Heart right ventricle (tissue), 16 donors: ENCODE measurements around the gene PRKAR1B. TPM values are rescaled to one million over a fixed set of nuclear protein-coding genes. Genes with fewer than 3 reads are reported as not detected.

Source experiments
- ATAC-seq, 8 donors: fragments of 200-7000 bp; cut with Tn5 transposase; one replicate each; pipeline ENCODE4 v1.9.1; 2020; ENCODE audit warnings: mild to moderate bottlenecking in 8 of 8, moderate library complexity in 8 of 8, moderate number of reproducible peaks in 1 of 8
- DNase-seq, 2 donors: peaks; one replicate each; pipeline ENCODE4 v3.0.0-alpha.2; 2020
- H3K27ac ChIP-seq, 10 donors: fragments of 200-600 bp; sonication (generic) in 2 of 10; one replicate each; pipeline versions ENCODE4 v1.5.0 to v1.8.0; 2020 to 2022; ENCODE audit warnings: mild to moderate bottlenecking in 3 of 10
- H3K27me3 ChIP-seq, 7 donors: fragments of 200-600 bp; one replicate each; pipeline ENCODE4 v1.8.0; 2021 to 2022; ENCODE audit warnings: mild to moderate bottlenecking in 2 of 7
- H3K36me3 ChIP-seq, 9 donors: fragments of 200-600 bp; sonication (generic) in 1 of 9; one replicate each; pipeline versions ENCODE4 v1.5.0 to v1.8.0; 2020 to 2022; ENCODE audit warnings: mild to moderate bottlenecking in 2 of 9
- H3K4me1 ChIP-seq, 9 donors: fragments of 200-600 bp; sonication (generic) in 1 of 9; one replicate each; pipeline versions ENCODE4 v1.5.0 to v1.8.0; 2020 to 2022; ENCODE audit warnings: mild to moderate bottlenecking in 4 of 9
- H3K4me3 ChIP-seq, 10 donors: fragments of 200-600 bp; sonication (generic) in 2 of 10; one replicate each; pipeline versions ENCODE4 v1.5.0 to v1.8.0; 2020 to 2022; ENCODE audit warnings: mild to moderate bottlenecking in 7 of 10, moderate library complexity in 2 of 10
- H3K9me3 ChIP-seq, 11 donors: fragments of 200-600 bp in 10 of 11; sonication (generic) in 2 of 11; one replicate each; pipeline versions ENCODE4 v1.5.0 to v1.8.0; 2013 to 2022; ENCODE audit warnings: mild to moderate bottlenecking in 2 of 11, control low read depth in 1 of 11, moderate library complexity in 1 of 11
- WGBS, 2 donors: extraction: QIAGEN DNeasy Blood & Tissue Kit; methylation state at CpG; one replicate each; pipeline ENCODE4 v1.1.7; 2013; ENCODE audit warnings: inconsistent platforms in 1 of 2; 5-methylcytosine and 5-hydroxymethylcytosine counted together
- intact Hi-C, 10 donors: fragments of 100-400 bp; cut with DNase I; formaldehyde crosslinking; loops; one replicate each; pipeline versions ENCODE4 v1.11.1 to v1.14.2; 2022
- polyA plus RNA-seq, 2 donors: library from polyadenylated mRNA; stranded (reverse); fragments of 200-250 nt; gene quantifications; one replicate each; pipeline ENCODE4 v1.2.3, GENCODE V29; 2013
- total RNA-seq, 10 donors: library from RNA; stranded (reverse); fragmentation: NEBNext Ultra II Directional in 3 of 10; extraction: Animal tissue kit (Norgen Biotek cat#: 25700) in 3 of 10; gene quantifications; one replicate each; pipeline versions ENCODE4 v1.2.1 to v1.2.4, GENCODE V29; 2021 to 2023
- TF ChIP-seq, protein P1 (sequence below), 9 donors: fragments of 200-600 bp; sonication (generic) in 2 of 9; IDR thresholded peaks; one replicate each; pipeline versions ENCODE4 v1.5.0 to v1.8.0; 2021 to 2022; ENCODE audit warnings: antibody characterized with exemption in 9 of 9, mild to moderate bottlenecking in 5 of 9, moderate library complexity in 1 of 9
- donor health status: Arrhythmogenic right ventricular cardiomyopathy.
- donor health status: ischemic (EF 13 %, LVEDD 7.1; RV severe dilation, severe dysfunction).
- donor health status: healthy with polysubstance abuse.
- donor health status: DM: no; HTN: yes; CAD: no.
- donor health status: DM: no; HTN: no; CAD: no.
- donor health status: ischemic (EF 25% LVEDD 6.9; RV normal size, moderate dysfunction).
- donor health status: ischemic (EF 25% LVEDD 5.7; RV mildly dilated, moderate dysfunction).
- donor health status: healthy.
- donor health status: DM: yes; HTN: yes; CAD: no.
- donor health status: Ischemic cardiomyopathy.
- donor health status: ischemic (EF 35%, LVEDD 5.7; RV mildly dilated, moderate dysfunction).
- donor health status: nonischemic (EF 11% LVEDD 7.7; RV severe dilation, severe dysfunction).
- donor health status: DM: yes; HTN: yes; CAD: no.
- donor health status: PGD.
- donor health status: ischemic (EF 29% LVEDD 5.4; RV normal size, mild dysfunction).
- donor health status: nonischemic (EF 23%, LVEDD 6.1; RV moderate dilation, normal function).

Gene PRKAR1B
- total and polyA plus RNA-seq, 12 donors = 5.0 to 24.5 (median 20.6) TPM

DNA sequence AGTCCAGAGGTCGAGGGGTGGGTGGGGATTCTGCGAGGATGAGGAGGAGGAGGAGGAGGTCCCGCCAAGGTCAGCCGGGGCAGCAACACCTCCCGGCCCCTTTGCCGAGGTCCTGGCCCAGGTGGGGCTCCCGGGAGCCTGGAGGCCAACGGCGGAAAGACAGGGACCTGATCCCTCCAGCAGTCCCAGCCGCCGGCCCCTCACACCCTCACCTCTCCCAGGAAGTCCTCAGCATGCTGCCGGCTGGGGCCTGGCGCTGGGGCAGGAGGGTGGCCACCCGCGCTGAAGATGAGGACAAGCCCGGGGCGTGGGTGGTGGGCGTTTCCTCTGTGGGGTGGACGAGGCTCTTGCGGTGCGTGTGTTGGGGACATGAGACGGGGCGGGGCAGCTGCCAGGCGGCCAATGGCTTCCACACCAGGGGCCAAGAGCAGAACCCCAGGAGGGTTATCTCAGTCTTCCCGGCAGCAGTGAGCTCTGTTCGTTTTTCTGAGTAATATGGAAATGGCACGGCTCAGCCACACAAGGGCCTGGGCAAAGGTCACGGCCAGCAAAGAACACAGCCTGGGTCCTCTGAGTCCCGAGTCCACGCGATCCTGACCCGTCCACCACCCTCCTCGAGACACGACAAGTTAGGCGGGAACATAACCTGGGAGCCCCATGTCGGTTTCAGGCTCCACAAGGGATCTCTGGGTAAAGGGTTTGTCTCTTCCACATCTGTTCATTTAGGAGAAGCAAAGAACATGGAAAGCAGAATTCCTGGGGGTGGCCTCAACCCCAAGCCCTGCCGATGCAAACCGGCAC lies 124.5 kb downstream of the PRKAR1B start:
- Histone ChIP-seq H3K4me1 (peaks cover 20 to 52% (median 29%) of the 10 kb centered on the region in 9 donors), H3K27ac (peak overlapping the region in 9 of 10 donors; percentile 58 to 94 (median 81)), H3K27me3 (no peaks in the 10 kb centered on the region), H3K4me3 (peak overlapping the region in 3 of 10 donors; percentile 21 to 33 (median 33)), H3K36me3 (peaks cover 0 to 11% (median 0%) of the 10 kb centered on the region in 9 donors), H3K9me3 (no peaks in the 10 kb centered on the region)
- WGBS, 2 donors = 71 to 74% methylated on average over 35 to 38 of the region's 38 CpGs
- intact Hi-C loops = no loop called here
- peak in 2 of 8 donors; percentile 7 to 20 for ATAC-seq
- TF ChIP-seq, protein P1, sequence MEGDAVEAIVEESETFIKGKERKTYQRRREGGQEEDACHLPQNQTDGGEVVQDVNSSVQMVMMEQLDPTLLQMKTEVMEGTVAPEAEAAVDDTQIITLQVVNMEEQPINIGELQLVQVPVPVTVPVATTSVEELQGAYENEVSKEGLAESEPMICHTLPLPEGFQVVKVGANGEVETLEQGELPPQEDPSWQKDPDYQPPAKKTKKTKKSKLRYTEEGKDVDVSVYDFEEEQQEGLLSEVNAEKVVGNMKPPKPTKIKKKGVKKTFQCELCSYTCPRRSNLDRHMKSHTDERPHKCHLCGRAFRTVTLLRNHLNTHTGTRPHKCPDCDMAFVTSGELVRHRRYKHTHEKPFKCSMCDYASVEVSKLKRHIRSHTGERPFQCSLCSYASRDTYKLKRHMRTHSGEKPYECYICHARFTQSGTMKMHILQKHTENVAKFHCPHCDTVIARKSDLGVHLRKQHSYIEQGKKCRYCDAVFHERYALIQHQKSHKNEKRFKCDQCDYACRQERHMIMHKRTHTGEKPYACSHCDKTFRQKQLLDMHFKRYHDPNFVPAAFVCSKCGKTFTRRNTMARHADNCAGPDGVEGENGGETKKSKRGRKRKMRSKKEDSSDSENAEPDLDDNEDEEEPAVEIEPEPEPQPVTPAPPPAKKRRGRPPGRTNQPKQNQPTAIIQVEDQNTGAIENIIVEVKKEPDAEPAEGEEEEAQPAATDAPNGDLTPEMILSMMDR (IDR thresholded peaks at IDR 0.05) = no peak
- DNase-seq = no peak

DNA sequence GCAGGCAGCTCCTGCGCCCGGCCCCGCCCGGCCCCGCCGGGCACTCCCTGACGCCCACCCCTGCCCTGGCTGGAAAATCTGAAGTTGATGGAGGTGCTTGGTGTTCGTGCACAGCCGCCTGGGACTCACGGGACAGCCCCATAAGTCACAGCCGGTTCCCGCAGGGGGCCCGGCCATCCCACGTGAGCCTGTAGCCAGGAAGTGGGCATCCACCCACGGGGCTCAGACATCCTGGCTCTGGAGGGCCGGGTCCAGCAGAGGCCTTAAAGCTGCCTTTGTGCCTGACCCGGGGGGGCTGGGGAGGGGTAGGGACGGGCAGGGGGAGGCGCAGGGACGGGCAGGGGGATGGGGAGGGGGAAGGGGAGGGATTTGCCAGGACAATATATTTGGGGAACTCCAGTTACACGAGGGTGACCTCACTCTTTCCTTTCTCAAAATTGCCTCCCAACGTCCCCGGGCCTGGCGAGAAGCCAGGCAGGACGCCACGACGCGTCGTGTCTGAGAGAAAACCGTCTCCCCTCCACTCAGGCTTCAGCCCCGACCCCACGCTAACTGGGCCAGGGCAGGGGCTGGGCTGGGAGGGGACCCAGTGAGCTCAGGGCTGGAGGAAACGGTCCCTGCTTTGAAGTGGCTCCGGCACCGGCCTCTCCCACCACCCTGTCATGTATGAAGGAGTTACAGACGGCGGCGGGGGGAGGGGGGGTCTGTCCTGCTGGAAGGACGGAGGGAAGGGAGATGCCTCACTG lies 125.3 kb downstream of the PRKAR1B start:
- peak overlapping the region in 6 of 10 donors; percentile 21 to 33 (median 24) for H3K4me3 ChIP-seq
- H3K36me3 ChIP-seq = peaks cover 0 to 11% (median 0%) of the 10 kb centered on the region in 9 donors
- TF ChIP-seq, protein P1 (IDR thresholded peaks at IDR 0.05) = no peak
- WGBS, 2 donors = 33 to 46% methylated on average over 39 of the region's 39 CpGs
- peak; percentile 51 to 66 for DNase-seq
- intact Hi-C loops = no loop called here
- H3K27ac ChIP-seq = peak overlapping the region in 9 of 10 donors; percentile 58 to 94 (median 81)
- no peaks in the 10 kb centered on the region for H3K9me3 ChIP-seq
- H3K27me3 ChIP-seq = no peaks in the 10 kb centered on the region
- ATAC-seq = peak; percentile 34 to 54 (median 40)
- peaks cover 20 to 52% (median 29%) of the 10 kb centered on the region in 9 donors for H3K4me1 ChIP-seq

DNA sequence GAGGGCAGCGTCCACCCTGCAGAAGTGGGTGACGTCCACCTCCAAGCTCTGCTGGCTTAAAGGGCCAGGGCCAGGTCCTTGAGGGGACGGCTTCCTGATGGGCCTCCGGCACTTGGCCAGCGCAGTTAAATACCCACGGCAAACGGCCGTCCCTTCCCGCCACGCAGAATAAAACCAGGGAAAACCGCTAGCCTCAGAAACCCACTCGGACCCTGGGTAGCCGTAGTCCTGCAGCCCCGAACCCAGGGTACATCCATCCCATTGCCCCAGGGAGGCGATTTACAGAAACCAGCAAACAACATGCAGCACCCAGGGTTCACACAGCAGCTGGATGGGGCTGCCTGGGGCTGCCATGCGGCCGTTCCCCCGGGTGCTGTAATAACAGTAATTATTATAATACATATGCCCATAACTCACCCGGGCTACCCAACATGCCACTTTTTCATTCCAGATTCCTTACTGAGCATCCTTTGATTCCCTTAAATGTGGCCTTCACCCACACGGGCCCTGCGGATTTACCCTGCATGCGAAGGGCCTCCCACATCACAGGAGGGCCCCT lies 126.0 kb downstream of the PRKAR1B start:
- WGBS, 2 donors = 73 to 87% methylated on average over 22 of the region's 22 CpGs
- no peaks in the 10 kb centered on the region for H3K9me3 ChIP-seq
- DNase-seq (no peak), ATAC-seq (no peak)
- peak overlapping the region in 6 of 10 donors; percentile 21 to 33 (median 24) for H3K4me3 ChIP-seq
- H3K36me3 ChIP-seq = peaks cover 0 to 9% (median 0%) of the 10 kb centered on the region in 9 donors
- intact Hi-C loops = no loop called here
- no peaks in the 10 kb centered on the region for H3K27me3 ChIP-seq
- peaks cover 20 to 52% (median 29%) of the 10 kb centered on the region in 9 donors for H3K4me1 ChIP-seq
- TF ChIP-seq, protein P1 (IDR thresholded peaks at IDR 0.05) = no peak
- H3K27ac ChIP-seq = peak overlapping the region in 7 of 10 donors; percentile 68 to 94 (median 81)
